GM06990 (cell line): ENCODE measurements around the gene ARHGAP24.
"Not testable (repeated sequence)": the region's sequence is repeated elsewhere in the genome, so short reads cannot be mapped to it uniquely, and the experiment has no call there.

Experiments used
- DNase-seq: peaks from one replicate; pipeline ENCODE4 v3.0.0-alpha.2; 2011; ENCODE audit not compliant: insufficient read length; ENCODE audit errors: extremely low read depth
- H3K27me3 ChIP-seq: replicated peaks from 2 replicates; pipeline ENCODE4 v1.6.0; 2011; ENCODE audit warnings: low read length; ENCODE audit not compliant: control insufficient read depth, insufficient read depth
- H3K36me3 ChIP-seq: 2 replicates; pipeline ENCODE4 v1.5.1; 2011; ENCODE audit warnings: low read length; ENCODE audit not compliant: control insufficient read depth, insufficient read depth
- H3K4me3 ChIP-seq: replicated peaks from 2 replicates; pipeline ENCODE4 v1.5.1; 2011; ENCODE audit warnings: low read depth, mild to moderate bottlenecking, control low read depth, low read length
- CTCF ChIP-seq: IDR thresholded peaks from 2 replicates; pipeline ENCODE4 v1.5.1; 2011; ENCODE audit warnings: low read length, control low read depth, mild to moderate bottlenecking, inconsistent platforms; ENCODE audit not compliant: insufficient read depth, poor library complexity, severe bottlenecking

ARHGAP24 gene

DNA sequence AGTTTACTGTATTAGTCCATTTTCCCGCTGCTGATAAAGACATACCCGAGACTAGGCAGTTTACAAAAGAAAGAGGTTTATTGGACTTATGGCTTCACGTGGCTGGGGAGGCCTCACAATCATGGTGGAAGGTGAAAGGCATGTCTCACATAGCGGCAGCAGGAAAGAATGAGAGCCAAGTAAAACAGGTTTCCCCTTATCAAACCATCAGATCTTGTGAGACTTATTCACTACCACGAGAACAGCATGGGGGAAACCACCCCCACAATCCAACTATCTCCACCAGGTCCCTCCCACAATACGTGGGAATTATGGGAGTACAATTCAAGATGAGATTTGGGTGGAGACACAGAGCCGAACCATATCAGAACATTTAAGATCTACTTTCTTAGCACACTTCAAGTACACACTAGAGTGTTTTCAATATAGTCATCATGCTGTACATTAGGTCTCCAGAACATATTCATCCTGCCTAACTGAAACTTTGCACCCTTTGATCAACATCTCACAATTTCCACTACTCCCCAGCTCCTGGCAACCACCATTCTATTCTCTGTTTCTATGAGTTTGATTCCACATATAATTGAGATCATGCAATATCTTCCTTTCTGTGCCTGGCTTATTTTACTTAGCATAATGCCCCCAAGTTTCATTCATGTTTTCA, 341.0 kb downstream of the ARHGAP24 start:
- H3K36me3 ChIP-seq: no peaks in the 10 kb centered on the region
- H3K27me3 ChIP-seq: no peaks in the 10 kb centered on the region
- DNase-seq: no peak
- TF ChIP-seq CTCF: no peak
- H3K4me3 ChIP-seq: no peak overlapping the region

DNA sequence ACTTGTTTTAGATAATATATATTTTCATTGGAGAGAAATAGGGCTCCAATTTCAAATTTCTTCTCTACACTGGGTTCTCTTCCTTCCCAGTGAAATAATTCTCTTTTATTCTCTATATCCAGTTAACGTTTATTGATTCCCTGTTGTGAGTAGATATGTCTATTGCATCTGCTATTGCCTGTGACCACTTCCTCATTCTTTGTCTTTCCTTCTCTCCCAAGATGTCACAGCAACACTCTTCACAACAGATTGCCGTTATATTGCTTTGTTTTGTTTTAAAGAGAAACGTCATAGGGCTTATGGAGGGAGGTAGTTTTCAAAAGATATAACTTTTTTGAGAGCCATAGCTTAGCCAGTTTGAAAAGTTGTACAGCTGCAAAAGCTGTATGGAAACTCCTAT, 343.8 kb downstream of the ARHGAP24 start:
- Histone ChIP-seq H3K4me3 (no peak overlapping the region), H3K36me3 (no peaks in the 10 kb centered on the region), H3K27me3 (no peaks in the 10 kb centered on the region)
- no peak for TF ChIP-seq CTCF
- no peak for DNase-seq

DNA sequence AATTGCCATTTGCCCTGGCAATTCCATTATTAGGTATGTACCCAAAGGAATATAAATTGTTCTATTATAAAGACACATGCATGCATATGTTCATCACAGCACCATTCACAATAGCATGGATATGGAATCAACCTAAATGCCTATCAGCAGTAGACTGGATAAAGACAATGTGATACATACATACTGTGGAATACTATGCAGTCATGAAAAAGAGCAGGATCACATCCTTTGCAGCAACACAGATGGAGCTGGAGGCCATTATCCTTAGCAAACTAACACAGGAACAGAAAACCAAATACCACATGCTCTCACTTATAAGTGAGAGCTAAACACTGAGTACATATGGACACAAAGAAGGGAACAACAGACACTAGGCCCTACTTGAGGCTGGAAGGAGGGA, 345.2 kb downstream of the ARHGAP24 start:
- not testable (repeated sequence) for DNase-seq, H3K4me3 ChIP-seq, H3K27me3 ChIP-seq, H3K36me3 ChIP-seq

DNA sequence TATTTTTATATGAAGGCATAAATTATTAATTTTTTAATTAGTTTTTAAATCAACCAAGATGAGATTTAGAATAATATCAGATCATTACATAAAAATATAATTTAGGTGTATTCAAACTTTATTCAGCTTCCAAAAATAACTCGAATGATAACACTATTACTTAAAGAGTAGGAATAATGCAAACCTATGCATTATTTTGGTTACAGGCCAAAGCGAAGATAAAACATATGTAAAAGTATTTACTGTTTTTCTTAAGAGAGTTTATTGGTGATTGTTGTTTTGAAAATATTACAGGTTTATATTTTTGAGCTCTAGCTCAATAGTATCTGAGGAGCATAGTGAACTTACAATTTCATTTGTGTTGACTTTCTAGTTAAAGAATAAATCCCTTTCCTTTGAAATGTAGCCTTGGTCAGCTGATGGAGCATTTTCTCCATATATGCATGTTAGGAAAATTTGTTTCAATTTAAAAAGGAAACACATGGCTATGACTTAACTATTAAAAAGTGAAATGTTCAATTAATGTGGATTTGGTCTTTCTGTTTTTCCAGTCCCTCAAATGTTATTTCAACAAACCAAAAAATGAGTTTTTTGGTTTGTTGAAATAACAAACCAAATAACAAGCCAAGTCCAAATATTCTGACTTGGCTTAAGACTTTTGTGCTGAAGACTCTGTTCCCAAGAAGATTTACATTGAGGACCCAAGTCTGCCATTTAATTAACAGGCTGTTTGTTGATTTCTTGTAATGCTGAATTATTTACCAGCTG, 346.9 kb downstream of the ARHGAP24 start:
- Histone ChIP-seq H3K4me3 (no peak overlapping the region), H3K36me3 (no peaks in the 10 kb centered on the region), H3K27me3 (no peaks in the 10 kb centered on the region)
- TF ChIP-seq CTCF: no peak
- DNase-seq: no peak

DNA sequence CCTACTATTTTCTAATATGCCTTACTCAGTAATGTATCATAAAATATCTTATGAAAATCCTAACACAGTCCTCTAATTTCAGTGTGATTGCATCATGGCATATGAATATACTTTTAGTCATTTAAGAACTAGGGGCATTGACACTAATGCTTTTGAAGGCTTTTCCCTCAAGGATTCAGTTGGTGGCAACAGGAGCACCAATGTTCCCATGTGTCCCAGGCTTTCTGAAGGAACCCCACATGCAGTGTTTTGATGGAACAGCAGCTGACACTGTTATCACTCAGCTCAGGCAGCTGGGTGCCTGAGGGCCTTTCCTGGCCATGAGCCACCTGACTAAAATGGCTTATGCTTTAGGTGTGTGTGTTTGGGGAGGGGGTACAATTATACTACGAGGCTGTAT, 348.3 kb downstream of the ARHGAP24 start:
- DNase-seq: no peak
- no peaks in the 10 kb centered on the region for H3K36me3 ChIP-seq
- H3K27me3 ChIP-seq: no peaks in the 10 kb centered on the region
- H3K4me3 ChIP-seq: no peak overlapping the region
- TF ChIP-seq CTCF: no peak

DNA sequence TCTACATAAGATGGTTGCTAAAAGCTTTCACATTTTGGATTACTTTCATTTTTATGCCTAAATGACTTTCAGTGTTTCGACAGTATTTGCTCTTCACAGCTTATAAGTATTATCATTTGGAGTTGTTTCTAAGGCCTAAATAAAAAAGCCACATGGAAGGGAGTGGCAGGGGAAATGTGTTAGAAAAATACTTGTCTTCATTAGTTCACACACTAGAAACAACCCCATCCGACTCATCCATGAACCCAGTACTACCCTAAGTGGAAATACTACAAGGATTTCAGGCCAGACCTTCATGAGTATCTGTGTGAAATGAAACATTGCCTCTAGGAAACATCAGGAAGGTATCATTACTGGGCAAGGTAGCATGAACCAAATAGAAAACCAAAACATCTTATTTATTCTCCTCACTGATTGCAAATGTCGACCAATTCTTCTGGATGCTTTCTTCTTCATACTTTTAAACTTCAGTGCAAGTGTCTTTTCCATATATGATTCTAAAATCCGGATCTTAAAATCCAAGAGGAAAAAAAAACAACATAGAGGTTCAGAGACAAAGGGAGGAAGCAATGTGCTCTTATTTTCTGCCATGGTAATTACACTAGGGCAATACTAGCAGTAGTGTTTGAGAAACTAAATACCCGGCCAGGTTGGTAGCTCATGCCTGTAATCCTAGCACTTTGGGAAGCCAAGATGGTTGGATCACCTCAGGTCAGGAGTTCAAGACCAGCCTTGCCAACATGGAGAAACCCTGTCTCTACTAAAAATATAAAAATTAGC, 349.4 kb downstream of the ARHGAP24 start:
- H3K36me3 ChIP-seq: no peaks in the 10 kb centered on the region
- TF ChIP-seq CTCF: no peak
- no peaks in the 10 kb centered on the region for H3K27me3 ChIP-seq
- H3K4me3 ChIP-seq: no peak overlapping the region
- DNase-seq: no peak
